Measurements from ENCODE around the gene HSDL1.

DNA sequence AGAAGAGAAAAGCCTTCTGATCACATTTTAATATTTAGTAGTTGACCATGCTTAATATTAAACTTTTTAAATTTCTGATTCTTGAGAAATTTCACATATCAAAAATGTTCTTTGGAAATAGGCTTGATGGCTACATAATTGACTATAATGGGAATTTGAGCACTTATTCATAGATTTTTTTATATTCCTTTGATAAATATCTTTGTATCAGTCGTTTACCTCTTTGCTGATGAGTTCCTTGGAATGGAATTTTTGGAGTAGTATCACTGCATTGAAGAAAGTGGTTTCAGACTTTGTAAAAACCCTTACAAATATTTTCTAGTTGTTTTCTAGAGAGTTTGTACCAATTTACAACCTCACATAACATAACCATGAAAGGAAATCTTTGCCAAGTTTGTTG is 14.8 kb upstream of the HSDL1 start:
- TF ChIP-seq, protein P1, sequence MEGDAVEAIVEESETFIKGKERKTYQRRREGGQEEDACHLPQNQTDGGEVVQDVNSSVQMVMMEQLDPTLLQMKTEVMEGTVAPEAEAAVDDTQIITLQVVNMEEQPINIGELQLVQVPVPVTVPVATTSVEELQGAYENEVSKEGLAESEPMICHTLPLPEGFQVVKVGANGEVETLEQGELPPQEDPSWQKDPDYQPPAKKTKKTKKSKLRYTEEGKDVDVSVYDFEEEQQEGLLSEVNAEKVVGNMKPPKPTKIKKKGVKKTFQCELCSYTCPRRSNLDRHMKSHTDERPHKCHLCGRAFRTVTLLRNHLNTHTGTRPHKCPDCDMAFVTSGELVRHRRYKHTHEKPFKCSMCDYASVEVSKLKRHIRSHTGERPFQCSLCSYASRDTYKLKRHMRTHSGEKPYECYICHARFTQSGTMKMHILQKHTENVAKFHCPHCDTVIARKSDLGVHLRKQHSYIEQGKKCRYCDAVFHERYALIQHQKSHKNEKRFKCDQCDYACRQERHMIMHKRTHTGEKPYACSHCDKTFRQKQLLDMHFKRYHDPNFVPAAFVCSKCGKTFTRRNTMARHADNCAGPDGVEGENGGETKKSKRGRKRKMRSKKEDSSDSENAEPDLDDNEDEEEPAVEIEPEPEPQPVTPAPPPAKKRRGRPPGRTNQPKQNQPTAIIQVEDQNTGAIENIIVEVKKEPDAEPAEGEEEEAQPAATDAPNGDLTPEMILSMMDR (IDR thresholded peaks at IDR 0.05): no peak
- no peak for TF ChIP-seq POLR2A (IDR thresholded peaks at IDR 0.05)
- TF ChIP-seq POLR2AphosphoS5 (IDR thresholded peaks at IDR 0.05): no peak
- no peak for TF ChIP-seq EP300 (IDR thresholded peaks at IDR 0.05)
